ENCODE results near the gene CTU2.

GRCh38 chr16:88714420-88715302 is 8.4 kb downstream of the CTU2 start:
- TF ChIP-seq ZBTB8A (IDR thresholded peaks at IDR 0.05; ENCODE audit: partially characterized antibody) (no peak), NFYB (IDR thresholded peaks at IDR 0.05; ENCODE audit: extremely low read depth, insufficient read length) (no peak), ETS1 (conservative IDR thresholded peaks at IDR 0.05; ENCODE audit: control insufficient read depth, low read depth, low read length) (no peak), ESRRA (IDR thresholded peaks at IDR 0.05; ENCODE audit: borderline replicate concordance, low read depth) (no peak), ZFP91 (CRISPR knock-in tag; IDR thresholded peaks at IDR 0.05) (no peak), ZFX (CRISPR knock-in tag; IDR thresholded peaks at IDR 0.05) (no peak), CBX5 (IDR thresholded peaks at IDR 0.05; ENCODE audit: borderline replicate concordance, low read depth) (no peak)
